GM12865 (cell line): Measurements from ENCODE around the gene ZNF200.
"Not testable (repeated sequence)": the region's sequence is repeated elsewhere in the genome, so short reads cannot be mapped to it uniquely, and the experiment has no call there.

Source experiments
- DNase-seq: peaks from one replicate; pipeline ENCODE4 v3.0.0; 2010; ENCODE audit warnings: low read depth
- H3K4me3 ChIP-seq: 2 replicates; pipeline ENCODE4 v1.5.1; 2011; ENCODE audit warnings: mild to moderate bottlenecking, low read depth, low read length, control low read depth
- CTCF ChIP-seq: IDR thresholded peaks from 2 replicates; pipeline ENCODE4 v1.5.1; 2011; ENCODE audit warnings: low read length, control low read depth, low read depth, inconsistent platforms; ENCODE audit not compliant: insufficient read depth; ENCODE audit errors: missing control alignments

The ZNF200 gene

GRCh38 chr16:3183445-3184139 is 51.4 kb downstream of the ZNF200 start:
- H3K4me3 ChIP-seq: peak overlapping the region; percentile 59
- DNase-seq: no peak
- no peak for TF ChIP-seq CTCF

DNA sequence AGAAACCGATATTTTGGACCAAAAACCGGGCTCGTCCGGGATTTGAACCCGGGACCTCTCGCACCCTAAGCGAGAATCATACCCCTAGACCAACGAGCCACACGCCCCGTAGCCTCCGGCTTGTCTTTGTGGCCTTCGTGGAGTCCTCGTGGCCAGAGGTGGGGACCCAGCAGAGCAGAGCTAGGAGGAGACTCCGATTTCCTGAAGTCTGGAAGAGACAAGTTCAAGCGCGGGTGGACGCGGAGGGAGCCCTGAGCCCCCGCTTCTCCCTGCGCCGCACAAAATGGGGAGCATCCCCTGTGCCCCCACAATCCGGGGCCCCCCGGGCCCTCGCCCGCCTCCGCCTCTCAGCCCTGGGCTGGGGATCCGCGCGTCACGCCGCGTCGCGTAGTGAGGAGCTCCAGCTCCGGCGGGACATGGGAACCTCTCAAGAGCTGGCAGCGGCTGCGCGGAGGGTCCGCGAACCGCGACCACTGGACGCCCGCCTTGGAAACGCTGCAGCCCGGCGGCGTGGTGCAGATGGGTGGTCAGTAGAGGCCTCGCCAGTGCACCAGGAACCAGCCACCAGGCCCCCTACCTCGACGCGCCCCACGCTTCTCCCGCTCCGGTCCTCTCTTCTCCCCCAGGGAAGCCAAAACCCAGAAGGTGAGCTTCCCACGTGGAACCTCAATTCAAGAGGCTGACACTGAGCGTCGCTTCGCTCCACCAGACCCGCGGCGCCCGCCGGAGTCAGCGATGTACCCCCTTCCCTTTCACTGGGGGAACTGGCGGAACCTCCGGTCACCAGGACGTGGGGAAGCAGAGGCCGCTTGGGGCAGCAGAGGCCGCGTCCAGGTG is 52.1 kb downstream of the ZNF200 start:
- peak; percentile 75 for DNase-seq
- TF ChIP-seq CTCF: no peak
- H3K4me3 ChIP-seq: peak overlapping the region; percentile 59

GRCh38 chr16:3182293-3182607 is 52.7 kb downstream of the ZNF200 start:
- not testable (repeated sequence) for H3K4me3 ChIP-seq, DNase-seq

- peak; percentile 41 for DNase-seq
- H3K4me3 ChIP-seq: no peak overlapping the region
- no peak for TF ChIP-seq CTCF
Observed at GRCh38 chr16:3180445-3180878, 54.5 kb downstream of the ZNF200 start.

DNA sequence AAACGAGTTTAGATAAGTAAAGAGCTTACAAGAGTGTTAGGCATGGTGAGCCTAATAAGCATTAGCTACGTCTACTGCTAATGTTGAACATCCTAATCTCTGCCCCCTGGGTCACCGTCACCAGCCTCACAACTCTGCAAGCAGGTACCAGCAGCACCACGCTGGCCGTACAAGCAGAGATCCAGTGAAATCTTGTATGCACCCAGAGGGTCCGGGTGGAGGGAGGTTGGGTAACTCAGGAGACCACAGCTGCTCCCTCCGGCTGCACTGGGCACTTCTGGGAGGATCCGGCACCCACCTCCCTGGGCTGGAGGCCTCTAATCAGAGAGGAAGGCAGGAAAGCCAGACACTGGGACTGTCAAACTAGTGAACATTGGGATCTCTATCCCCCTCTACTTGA is 55.3 kb downstream of the ZNF200 start:
- DNase-seq: no peak
- H3K4me3 ChIP-seq: no peak overlapping the region
- no peak for TF ChIP-seq CTCF

DNA sequence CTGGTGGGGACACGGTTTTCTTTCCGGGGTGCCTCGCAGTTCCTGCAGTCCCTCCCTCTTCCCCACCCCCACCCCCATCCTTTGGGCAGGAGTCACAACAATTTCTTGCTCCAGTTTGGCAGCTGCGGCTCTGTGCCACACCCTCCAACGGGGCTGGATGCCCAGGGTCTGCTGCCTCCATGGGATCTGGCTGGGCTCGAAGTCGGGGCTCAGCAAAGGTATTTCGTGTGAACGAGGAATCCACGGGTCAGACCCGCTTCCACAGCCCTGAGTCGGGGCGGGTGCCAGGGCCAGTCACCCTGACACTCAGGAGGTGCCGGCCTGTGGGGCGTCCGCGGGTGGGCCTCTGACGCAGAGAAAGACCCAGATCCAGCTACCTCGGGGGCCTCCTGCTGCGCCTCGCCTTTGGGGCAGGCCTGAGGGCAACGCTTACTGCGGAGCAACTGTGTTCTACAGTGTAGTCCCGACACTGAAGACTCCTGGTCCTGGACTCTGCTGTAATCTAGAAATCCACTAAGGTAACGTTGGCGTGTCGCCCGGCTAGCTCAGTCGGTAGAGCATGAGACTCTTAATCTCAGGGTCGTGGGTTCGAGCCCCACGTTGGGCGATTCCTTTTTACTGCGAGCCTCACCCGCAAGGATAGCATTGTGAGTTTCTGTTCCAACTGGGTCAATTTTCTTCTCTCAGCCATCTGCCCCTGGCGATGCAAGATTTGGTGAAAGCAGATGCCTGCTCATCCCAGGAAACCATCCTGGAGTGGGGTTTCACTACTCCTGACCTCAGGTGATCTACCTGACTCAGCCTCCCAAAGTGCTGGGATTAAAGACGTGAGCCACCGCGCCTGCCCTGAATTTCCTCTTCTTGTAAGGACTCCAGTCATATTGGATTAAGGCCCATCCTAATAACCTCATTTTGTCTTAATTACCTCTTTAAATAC is 59.5 kb downstream of the ZNF200 start:
- H3K4me3 ChIP-seq: no peak overlapping the region
- no peak for TF ChIP-seq CTCF
- DNase-seq: peak; percentile 75

GRCh38 chr16:3174618-3175148 is 60.3 kb downstream of the ZNF200 start:
- H3K4me3 ChIP-seq: no peak overlapping the region; the same call in 1 of the 2 replicates
- DNase-seq: no peak
- TF ChIP-seq CTCF: no peak
